ENCODE results near the gene WTIP.

Gene WTIP

DNA sequence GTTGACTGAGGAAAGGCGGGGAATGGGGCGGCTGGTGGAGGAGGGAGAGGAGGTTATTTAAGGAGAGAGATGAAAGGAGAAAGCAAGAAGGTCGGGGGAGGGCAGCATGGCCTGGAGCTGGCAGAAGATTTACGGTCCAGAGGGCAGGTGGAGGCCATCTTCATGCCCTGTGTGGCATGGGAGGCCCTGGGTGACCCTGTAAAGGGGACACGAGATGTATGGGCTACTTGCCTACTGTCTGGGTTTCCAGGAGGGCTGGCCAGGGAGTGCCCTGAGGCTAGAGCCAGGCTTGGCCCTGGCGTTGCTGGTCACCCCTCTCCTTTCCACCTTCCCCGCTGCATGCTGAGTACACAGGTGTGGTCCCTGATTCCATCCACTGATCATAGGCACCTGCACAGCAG, 6.1 kb downstream of the WTIP start:
- in situ Hi-C loops (cut with HindIII; ENCODE audit: low sequenced_read_pairs): no loop called here
- no peak for DNase-seq (ENCODE audit: low read depth)
- H3K4me3 ChIP-seq (ENCODE audit: low read depth, low read length): no peak overlapping the region
- no peak for TF ChIP-seq CTCF (IDR thresholded peaks at IDR 0.05; ENCODE audit: low read depth, low read length, missing control alignments)

GRCh38 chr19:34489175-34489574, 7.6 kb downstream of the WTIP start:
- no peak for DNase-seq (ENCODE audit: low read depth)

GRCh38 chr19:34490141-34490766, 8.7 kb downstream of the WTIP start:
- in situ Hi-C loops (cut with HindIII; ENCODE audit: low sequenced_read_pairs): no loop called here
- no peak for TF ChIP-seq CTCF (IDR thresholded peaks at IDR 0.05; ENCODE audit: low read depth, low read length, missing control alignments)
- H3K4me3 ChIP-seq (ENCODE audit: low read depth, low read length): no peak overlapping the region
- no peak for DNase-seq (ENCODE audit: low read depth)

More at GRCh38 chr19:34489175-34489574, 7.6 kb downstream of the WTIP start:
- TF ChIP-seq CTCF (IDR thresholded peaks at IDR 0.05; ENCODE audit: low read depth, low read length, missing control alignments): no peak
- in situ Hi-C loops (cut with HindIII; ENCODE audit: low sequenced_read_pairs): no loop called here
- H3K4me3 ChIP-seq (ENCODE audit: low read depth, low read length): no peak overlapping the region

DNA sequence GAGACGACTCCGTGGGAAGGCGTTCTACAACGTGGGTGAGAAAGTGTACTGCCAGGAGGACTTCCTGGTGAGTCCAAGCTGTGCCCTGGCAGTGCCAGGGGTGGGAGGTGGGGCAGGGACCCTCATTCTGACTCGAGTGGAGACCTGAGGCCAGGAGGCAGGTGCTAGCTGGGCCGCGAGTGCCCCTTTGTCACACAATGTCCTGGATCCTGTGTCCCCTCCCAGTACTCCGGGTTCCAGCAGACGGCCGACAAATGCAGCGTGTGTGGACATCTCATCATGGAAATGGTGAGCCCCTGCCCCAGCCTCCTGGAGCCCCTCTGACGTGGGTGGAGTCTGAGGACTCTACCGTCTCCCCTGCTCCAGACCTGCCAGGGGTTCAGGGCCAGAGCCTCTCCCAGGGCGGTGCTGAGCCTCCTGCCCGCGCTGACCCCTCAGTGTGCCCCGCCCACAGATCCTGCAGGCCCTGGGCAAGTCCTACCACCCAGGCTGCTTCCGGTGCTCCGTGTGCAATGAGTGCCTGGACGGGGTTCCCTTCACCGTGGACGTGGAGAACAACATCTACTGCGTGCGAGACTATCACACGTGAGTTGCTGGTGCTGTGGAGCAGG, 11.6 kb downstream of the WTIP start:
- no peak overlapping the region for H3K4me3 ChIP-seq (ENCODE audit: low read depth, low read length)
- in situ Hi-C loops (cut with HindIII; ENCODE audit: low sequenced_read_pairs): no loop called here
- no peak for DNase-seq (ENCODE audit: low read depth)
- TF ChIP-seq CTCF (IDR thresholded peaks at IDR 0.05; ENCODE audit: low read depth, low read length, missing control alignments): no peak

DNA sequence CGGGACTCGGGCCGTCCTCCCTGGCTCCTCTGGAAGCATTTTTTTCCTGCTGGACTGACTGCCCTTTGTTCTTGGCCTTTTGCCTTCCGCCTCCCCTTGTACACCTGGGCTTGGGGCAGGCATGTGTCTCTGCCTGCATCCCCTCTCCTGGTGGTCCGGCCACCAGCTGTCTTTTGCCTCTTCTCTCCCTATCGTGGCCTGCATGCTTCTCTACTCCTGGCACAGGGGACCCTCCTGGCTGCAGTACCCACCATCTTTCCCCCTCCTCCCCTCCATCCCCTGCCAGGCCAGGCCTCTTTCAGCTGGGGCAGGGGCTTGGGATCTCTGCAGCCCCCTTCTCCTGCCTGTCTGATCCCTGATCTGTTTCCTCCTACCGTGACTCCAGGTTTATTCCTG, 12.1 kb downstream of the WTIP start:
- in situ Hi-C loops (cut with HindIII; ENCODE audit: low sequenced_read_pairs): no loop called here
- no peak for TF ChIP-seq CTCF (IDR thresholded peaks at IDR 0.05; ENCODE audit: low read depth, low read length, missing control alignments)
- DNase-seq (ENCODE audit: low read depth): no peak
- no peak overlapping the region for H3K4me3 ChIP-seq (ENCODE audit: low read depth, low read length)

GRCh38 chr19:34494601-34495000, 13.0 kb downstream of the WTIP start:
- no peak overlapping the region for H3K4me3 ChIP-seq (ENCODE audit: low read depth, low read length)
- in situ Hi-C loops (cut with HindIII; ENCODE audit: low sequenced_read_pairs): no loop called here
- no peak for DNase-seq (ENCODE audit: low read depth)
- no peak for TF ChIP-seq CTCF (IDR thresholded peaks at IDR 0.05; ENCODE audit: low read depth, low read length, missing control alignments)
